GM12878 (cell line): ENCODE results near the gene AGAP1. TPM values are rescaled to one million over a fixed set of nuclear protein-coding genes. Genes with fewer than 3 reads are reported as not detected.

Source experiments
- ATAC-seq: fragments of 200-7000 bp; cut with Tn5 transposase; 3 replicates; pipeline ENCODE4 v1.9.1; 2020; ENCODE audit warnings: mild to moderate bottlenecking, moderate library complexity
- BruUV-seq: library from RNA; stranded (reverse); fragments of 400-500 nt; replicated peaks from 2 replicates; lab custom pipeline; 2021; lab: Mats Ljungman, UMichigan
- CTCF ChIA-PET: fragments of 300-600 bp; sonication (Branson Sonifier 250); formaldehyde crosslinking; extraction: SDS; loops from one replicate; lab custom pipeline; 2021; ENCODE audit warnings: inconsistent platforms; lab: Yijun Ruan, JAX
- POLR2A ChIA-PET: fragments of 350-600 bp; formaldehyde crosslinking; extraction: SDS; loops from one replicate; lab custom pipeline; 2021; ENCODE audit warnings: inconsistent platforms; lab: Charles Lee
- RAD21 ChIA-PET: fragments of 300-600 bp; sonication (Branson Sonifier 250); formaldehyde crosslinking; loops from one replicate; lab custom pipeline; 2023; ENCODE audit warnings: antibody characterized with exemption; ENCODE audit not compliant: unreplicated experiment; lab: Charles Lee
- SMC1A ChIA-PET: fragments of 300-600 bp; sonication (Branson Sonifier 250); formaldehyde crosslinking; loops from one replicate; lab custom pipeline; 2023; ENCODE audit not compliant: unreplicated experiment, uncharacterized antibody; lab: Charles Lee
- DNase-seq: peaks from one replicate; pipeline ENCODE4 v3.0.0-alpha.2; 2011; ENCODE audit warnings: low read depth, low spot score
- FAIRE-seq: peaks from 3 replicates; lab custom pipeline; 2011; peaks lifted over from hg19 to GRCh38; lab: Jason Lieb, UNC
- H2AFZ ChIP-seq: 2 replicates; pipeline ENCODE4 v1.6.0; 2011; ENCODE audit warnings: low read depth, low read length, control low read depth; ENCODE audit not compliant: control insufficient read depth
- H3K27ac ChIP-seq: 2 replicates; pipeline ENCODE4 v1.5.1; 2011; ENCODE audit warnings: control low read depth; ENCODE audit not compliant: control insufficient read depth, insufficient read depth
- H3K27me3 ChIP-seq, 2 experiments: replicated peaks in 1 of 2; 2 replicates each; pipeline versions ENCODE4 v1.6.0 to v1.6.1; 2011; ENCODE audit warnings: low read length in 1 of 2; ENCODE audit not compliant: control insufficient read depth in 2 of 2, insufficient read depth in 2 of 2
- H3K36me3 ChIP-seq, 2 experiments: 2 replicates each; pipeline ENCODE4 v1.5.1; 2011; ENCODE audit warnings: low read length in 1 of 2; ENCODE audit not compliant: control insufficient read depth in 2 of 2, insufficient read depth in 2 of 2
- H3K4me1 ChIP-seq: 2 replicates; pipeline ENCODE4 v1.6.1; 2011; ENCODE audit warnings: mild to moderate bottlenecking, low read length, moderate library complexity, mixed read lengths; ENCODE audit not compliant: control insufficient read depth, insufficient read depth
- H3K4me2 ChIP-seq: 2 replicates; pipeline ENCODE4 v1.6.0; 2011; ENCODE audit warnings: control low read depth; ENCODE audit not compliant: control insufficient read depth, insufficient read depth
- H3K4me3 ChIP-seq: fragments of 200-600 bp; sonication (generic); 2 replicates; pipeline ENCODE4 v1.5.1; 2016
- H3K79me2 ChIP-seq: 2 replicates; pipeline ENCODE4 v1.6.0; 2011; ENCODE audit warnings: low read length; ENCODE audit not compliant: control insufficient read depth, insufficient read depth
- H3K9ac ChIP-seq: 2 replicates; pipeline ENCODE4 v1.8.0; 2011; ENCODE audit warnings: low read length, control low read depth, mixed read lengths; ENCODE audit not compliant: control insufficient read depth, insufficient read depth
- H3K9me3 ChIP-seq: replicated peaks from 3 replicates; pipeline ENCODE4 v1.5.1; 2011; ENCODE audit warnings: mild to moderate bottlenecking, low read length; ENCODE audit not compliant: control insufficient read depth, insufficient read depth
- H4K20me1 ChIP-seq: 2 replicates; pipeline ENCODE4 v1.6.0; 2011; ENCODE audit not compliant: control insufficient read depth, insufficient read depth
- CHD4 ChIP-seq: fragments of 200-600 bp; sonication (generic); IDR thresholded peaks from 2 replicates; pipeline ENCODE4 v1.6.1; 2016; ENCODE audit warnings: mild to moderate bottlenecking
- FOXM1 ChIP-seq: IDR thresholded peaks from 2 replicates; pipeline ENCODE4 v1.6.1; 2012; ENCODE audit warnings: low read depth, mild to moderate bottlenecking, inconsistent platforms, low read length, moderate library complexity
- IRF4 ChIP-seq: IDR thresholded peaks from 2 replicates; pipeline ENCODE4 v1.6.1; 2011; ENCODE audit warnings: low read depth, low read length
- KAT2A ChIP-seq: conservative IDR thresholded peaks from 2 replicates; pipeline ENCODE4 v1.6.1; 2011; ENCODE audit warnings: low read depth, low read length; ENCODE audit not compliant: control insufficient read depth
- MLLT1 ChIP-seq: fragments of 450-650 bp; IDR thresholded peaks from 2 replicates; pipeline ENCODE4 v1.6.1; 2016; ENCODE audit warnings: mild to moderate bottlenecking
- NRF1 ChIP-seq: conservative IDR thresholded peaks from 2 replicates; pipeline ENCODE4 v1.6.1; 2011; ENCODE audit warnings: mild to moderate bottlenecking, low read depth, low read length, improper control_type of control experiment
- REST ChIP-seq: IDR thresholded peaks from 2 replicates; pipeline ENCODE4 v1.6.1; 2012; ENCODE audit warnings: mild to moderate bottlenecking, low read depth, low read length
- SP1 ChIP-seq: IDR thresholded peaks from one replicate; pipeline ENCODE4 v1.6.1; 2011; ENCODE audit warnings: low read depth, low read length
- YBX1 ChIP-seq: fragments of 450-650 bp; IDR thresholded peaks from 2 replicates; pipeline ENCODE4 v1.6.1; 2016; ENCODE audit warnings: antibody characterized with exemption
- ZNF622 ChIP-seq: fragments of 450-650 bp; IDR thresholded peaks from 2 replicates; pipeline ENCODE4 v1.6.1; 2017; ENCODE audit warnings: mild to moderate bottlenecking, inconsistent platforms
- WGBS: methylation state at CpG from one replicate; pipeline ENCODE4 v1.1.6; 2016; ENCODE audit warnings: low lambda C conversion rate; ENCODE audit not compliant: insufficient replicate concordance, insufficient coverage; ENCODE audit errors: missing lambda C conversion rate; 5-methylcytosine and 5-hydroxymethylcytosine counted together
- in situ Hi-C: fragments of 300-500 bp; cut with MboI; formaldehyde crosslinking; loops from 9 replicates; pipeline ENCODE4 v1.14.3; 2018; ENCODE audit warnings: mixed read lengths
- intact Hi-C: fragments of 100-400 bp; cut with micrococcal nuclease; formaldehyde crosslinking; loops from one replicate; pipeline ENCODE4 v1.14.2; 2022; ENCODE audit not compliant: unreplicated experiment
- polyA plus RNA-seq, 11 experiments: library from polyadenylated mRNA; depleted of rRNA in 4 of 11; unstranded in 6 of 11; stranded (reverse) in 5 of 11; fragments of >200 nt; fragmentation: Nextera tagmentation in 4 of 11; fragmentation: Illumina TruSeq in 1 of 11; extraction: Ambion mirVana in 4 of 11; extraction: Trizol in 1 of 11; gene quantifications; 1 replicate in 1 of 11; 2 replicates in 10 of 11; pipeline versions ENCODE4 v1.2.1 to v1.2.3, GENCODE V29; 2011 to 2016; ENCODE audit warnings: inconsistent platforms in 2 of 11, missing spikeins in 2 of 11, low read depth in 1 of 11
- total RNA-seq, 4 experiments: library from RNA; depleted of rRNA in 3 of 4; stranded (reverse); fragments of >200 nt in 3 of 4; fragmentation: Illumina TruSeq in 1 of 4; extraction: Trizol in 1 of 4; gene quantifications; 2 replicates each; pipeline versions ENCODE4 v1.2.1 to v1.2.3, GENCODE V29; 2013 to 2021
- TF ChIP-seq, protein P1 (sequence below): fragments of 450-650 bp; formaldehyde crosslinking; IDR thresholded peaks from 2 replicates; pipeline ENCODE4 v1.5.0; 2022; ENCODE audit warnings: mild to moderate bottlenecking, missing genetic modification characterization

The AGAP1 gene
- total and polyA plus RNA-seq, 10 of the 15 experiments (the other 5 are each of a cell fraction or from before 2014, with no cell fraction given): 0.05 to 0.15 (median 0.06) TPM; not detected in 7

- Histone ChIP-seq H3K4me1 (no peaks in the 10 kb centered on the region), H3K27ac (no peak overlapping the region), H3K4me2 (no peak overlapping the region), H3K9me3 (no peaks in the 10 kb centered on the region; the same call in 2 of the 3 replicates), H3K79me2 (no peaks in the 10 kb centered on the region), H2AFZ (no peak overlapping the region), H3K4me3 (no peak overlapping the region), H3K27me3 (peaks cover 0 to 1% of the 10 kb centered on the region in 2 experiments; a peak in 1 of 4 replicates), H4K20me1 (no peaks in the 10 kb centered on the region), H3K36me3 (no peaks in the 10 kb centered on the region), H3K9ac (no peak overlapping the region)
- ChIA-PET SMC1A (no interaction called here), POLR2A (no interaction called here), CTCF (no interaction called here), RAD21 (no interaction called here)
- no peak for ATAC-seq
- no peak for DNase-seq
- no TSS peak for BruUV-seq
- in situ Hi-C loops: no loop called here
- intact Hi-C loops: no loop called here
- 41% methylated on average over 19 of the region's 19 CpGs for WGBS
- no peak for FAIRE-seq
- TF ChIP-seq KAT2A (no peak), NRF1 (no peak), SP1 (no peak), FOXM1 (no peak), ZNF622 (no peak), IRF4 (no peak), REST (no peak), MLLT1 (no peak), CHD4 (no peak), YBX1 (no peak)
- TF ChIP-seq, protein P1, sequence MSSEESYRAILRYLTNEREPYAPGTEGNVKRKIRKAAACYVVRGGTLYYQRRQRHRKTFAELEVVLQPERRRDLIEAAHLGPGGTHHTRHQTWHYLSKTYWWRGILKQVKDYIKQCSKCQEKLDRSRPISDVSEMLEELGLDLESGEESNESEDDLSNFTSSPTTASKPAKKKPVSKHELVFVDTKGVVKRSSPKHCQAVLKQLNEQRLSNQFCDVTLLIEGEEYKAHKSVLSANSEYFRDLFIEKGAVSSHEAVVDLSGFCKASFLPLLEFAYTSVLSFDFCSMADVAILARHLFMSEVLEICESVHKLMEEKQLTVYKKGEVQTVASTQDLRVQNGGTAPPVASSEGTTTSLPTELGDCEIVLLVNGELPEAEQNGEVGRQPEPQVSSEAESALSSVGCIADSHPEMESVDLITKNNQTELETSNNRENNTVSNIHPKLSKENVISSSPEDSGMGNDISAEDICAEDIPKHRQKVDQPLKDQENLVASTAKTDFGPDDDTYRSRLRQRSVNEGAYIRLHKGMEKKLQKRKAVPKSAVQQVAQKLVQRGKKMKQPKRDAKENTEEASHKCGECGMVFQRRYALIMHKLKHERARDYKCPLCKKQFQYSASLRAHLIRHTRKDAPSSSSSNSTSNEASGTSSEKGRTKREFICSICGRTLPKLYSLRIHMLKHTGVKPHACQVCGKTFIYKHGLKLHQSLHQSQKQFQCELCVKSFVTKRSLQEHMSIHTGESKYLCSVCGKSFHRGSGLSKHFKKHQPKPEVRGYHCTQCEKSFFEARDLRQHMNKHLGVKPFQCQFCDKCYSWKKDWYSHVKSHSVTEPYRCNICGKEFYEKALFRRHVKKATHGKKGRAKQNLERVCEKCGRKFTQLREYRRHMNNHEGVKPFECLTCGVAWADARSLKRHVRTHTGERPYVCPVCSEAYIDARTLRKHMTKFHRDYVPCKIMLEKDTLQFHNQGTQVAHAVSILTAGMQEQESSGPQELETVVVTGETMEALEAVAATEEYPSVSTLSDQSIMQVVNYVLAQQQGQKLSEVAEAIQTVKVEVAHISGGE (CRISPR knock-in tag): no peak
Observed at GRCh38 chr2:236054621-236055305, 560.9 kb downstream of the AGAP1 start.
